ENCODE measurements around the gene SLC35F5.

DNA sequence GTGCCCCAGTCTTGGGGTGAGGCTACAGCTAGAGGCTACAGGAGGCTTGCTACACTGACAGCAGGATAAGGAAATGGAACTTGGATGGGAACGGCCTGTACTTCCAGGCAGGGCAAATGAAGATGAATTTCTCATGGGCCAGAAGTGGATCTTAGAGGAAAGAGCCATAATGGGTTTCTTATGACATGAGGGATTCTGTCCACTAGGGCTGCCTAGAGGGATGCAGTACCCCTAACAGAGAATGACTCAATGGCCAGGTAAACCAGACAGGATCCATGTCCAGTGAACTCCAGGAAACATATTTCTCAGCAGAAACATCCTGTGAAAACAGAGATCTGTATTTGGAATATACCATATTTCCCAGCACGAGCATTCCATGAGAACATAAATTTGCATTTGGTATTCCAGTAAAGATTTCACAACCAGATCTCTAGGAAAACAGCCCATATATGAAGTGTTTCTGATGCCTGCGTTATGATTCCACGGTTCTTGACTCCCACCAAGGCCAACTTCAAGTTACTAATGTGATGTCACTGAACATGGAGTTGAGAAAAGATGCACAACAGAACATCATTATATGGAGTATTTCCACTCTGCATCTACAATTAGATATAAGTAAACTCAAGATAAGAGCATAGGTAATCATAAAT is 11.5 kb upstream of the SLC35F5 start:
- TF ChIP-seq, protein P1, sequence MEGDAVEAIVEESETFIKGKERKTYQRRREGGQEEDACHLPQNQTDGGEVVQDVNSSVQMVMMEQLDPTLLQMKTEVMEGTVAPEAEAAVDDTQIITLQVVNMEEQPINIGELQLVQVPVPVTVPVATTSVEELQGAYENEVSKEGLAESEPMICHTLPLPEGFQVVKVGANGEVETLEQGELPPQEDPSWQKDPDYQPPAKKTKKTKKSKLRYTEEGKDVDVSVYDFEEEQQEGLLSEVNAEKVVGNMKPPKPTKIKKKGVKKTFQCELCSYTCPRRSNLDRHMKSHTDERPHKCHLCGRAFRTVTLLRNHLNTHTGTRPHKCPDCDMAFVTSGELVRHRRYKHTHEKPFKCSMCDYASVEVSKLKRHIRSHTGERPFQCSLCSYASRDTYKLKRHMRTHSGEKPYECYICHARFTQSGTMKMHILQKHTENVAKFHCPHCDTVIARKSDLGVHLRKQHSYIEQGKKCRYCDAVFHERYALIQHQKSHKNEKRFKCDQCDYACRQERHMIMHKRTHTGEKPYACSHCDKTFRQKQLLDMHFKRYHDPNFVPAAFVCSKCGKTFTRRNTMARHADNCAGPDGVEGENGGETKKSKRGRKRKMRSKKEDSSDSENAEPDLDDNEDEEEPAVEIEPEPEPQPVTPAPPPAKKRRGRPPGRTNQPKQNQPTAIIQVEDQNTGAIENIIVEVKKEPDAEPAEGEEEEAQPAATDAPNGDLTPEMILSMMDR (IDR thresholded peaks at IDR 0.05): no peak
- TF ChIP-seq POLR2AphosphoS5 (IDR thresholded peaks at IDR 0.05): no peak
